Right cardiac atrium (tissue), 5 donors: Measurements from ENCODE around the gene UBN1. TPM values are rescaled to one million over a fixed set of nuclear protein-coding genes. Genes with fewer than 3 reads are reported as not detected.
A peak's percentile ranks its signal among the peaks of the same experiment; 100 is the strongest.

ENCODE experiments used
- ATAC-seq, 2 donors: fragments of 200-7000 bp; cut with Tn5 transposase; one replicate each; pipeline versions ENCODE4 v1.8.0 to v1.9.1; 2020; ENCODE audit warnings: moderate library complexity in 2 of 2, mild to moderate bottlenecking in 1 of 2
- DNase-seq, 3 donors: peaks; one replicate each; pipeline ENCODE4 v3.0.0-alpha.2; 2020
- H3K27ac ChIP-seq: one replicate; pipeline ENCODE4 v1.5.1; 2013; ENCODE audit warnings: mild to moderate bottlenecking, low read length, control low read depth, moderate library complexity
- H3K27me3 ChIP-seq: one replicate; pipeline ENCODE4 v1.6.1; 2013; ENCODE audit not compliant: control insufficient read depth, insufficient read depth
- H3K4me1 ChIP-seq: one replicate; pipeline ENCODE4 v1.6.1; 2013; ENCODE audit warnings: low read length; ENCODE audit not compliant: control insufficient read depth, insufficient read depth
- H3K4me3 ChIP-seq: one replicate; pipeline ENCODE4 v1.5.1; 2013; ENCODE audit warnings: low read length, control low read depth
- H3K9me3 ChIP-seq: one replicate; pipeline ENCODE4 v1.6.1; 2013; ENCODE audit warnings: low read length; ENCODE audit not compliant: control insufficient read depth
- WGBS: extraction: QIAGEN DNeasy Blood & Tissue Kit; methylation state at CpG from one replicate; pipeline ENCODE4 v1.1.7; 2013; 5-methylcytosine and 5-hydroxymethylcytosine counted together
- intact Hi-C, 4 donors: fragments of 100-400 bp; cut with DNase I; formaldehyde crosslinking; loops; one replicate each; pipeline versions ENCODE4 v1.11.0 to v1.14.0; 2022 to 2023
- polyA plus RNA-seq: library from polyadenylated mRNA; stranded (reverse); fragments of 200-250 nt; gene quantifications from one replicate; pipeline ENCODE4 v1.2.3, GENCODE V29; 2013
- total RNA-seq, 4 donors: library from RNA; stranded (reverse); fragmentation: NEBNext Ultra II Directional; extraction: Animal tissue kit (Norgen Biotek cat#: 25700); gene quantifications; one replicate each; pipeline ENCODE4 v1.2.1, GENCODE V29; 2021
- donor health status: healthy with polysubstance abuse.
- donor health status: DM: no; HTN: yes; CAD: no.
- donor health status: DM: no; HTN: no; CAD: no.
- donor health status: DM: no; HTN: yes; CAD: no; lungs with severe emphysema.
- donor health status: DM: yes; HTN: yes; CAD: no.

UBN1 gene
- total and polyA plus RNA-seq, 5 donors, result 16.5 to 30.4 (median 25.7) TPM

DNA sequence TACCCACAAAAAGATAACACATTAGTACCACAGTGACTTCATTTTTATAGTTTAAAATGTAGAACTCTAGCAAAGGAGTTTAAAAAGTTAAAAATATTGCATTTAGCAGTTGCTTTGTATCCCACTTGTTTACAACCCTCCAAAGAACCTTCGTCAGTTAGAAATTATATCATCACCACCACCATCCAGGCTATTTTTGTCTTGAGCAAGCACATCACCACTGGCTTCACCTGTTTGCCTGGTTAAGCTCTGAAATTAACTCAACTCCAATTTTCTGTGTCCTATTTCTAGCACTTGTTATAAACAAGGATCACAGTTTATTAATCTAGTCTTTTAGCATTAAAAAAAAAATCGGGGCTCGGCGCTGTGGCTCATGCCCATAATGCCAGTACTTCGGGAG is 6.3 kb upstream of the UBN1 start:
- Histone ChIP-seq H3K27ac (no peak overlapping the region), H3K4me1 (no peaks in the 10 kb centered on the region), H3K4me3 (no peak overlapping the region), H3K27me3 (no peaks in the 10 kb centered on the region), H3K9me3 (no peaks in the 10 kb centered on the region)
- no peak for ATAC-seq
- 76% methylated on average over 5 of the region's 5 CpGs for WGBS
- intact Hi-C loops, result no loop called here
- DNase-seq, result no peak

DNA sequence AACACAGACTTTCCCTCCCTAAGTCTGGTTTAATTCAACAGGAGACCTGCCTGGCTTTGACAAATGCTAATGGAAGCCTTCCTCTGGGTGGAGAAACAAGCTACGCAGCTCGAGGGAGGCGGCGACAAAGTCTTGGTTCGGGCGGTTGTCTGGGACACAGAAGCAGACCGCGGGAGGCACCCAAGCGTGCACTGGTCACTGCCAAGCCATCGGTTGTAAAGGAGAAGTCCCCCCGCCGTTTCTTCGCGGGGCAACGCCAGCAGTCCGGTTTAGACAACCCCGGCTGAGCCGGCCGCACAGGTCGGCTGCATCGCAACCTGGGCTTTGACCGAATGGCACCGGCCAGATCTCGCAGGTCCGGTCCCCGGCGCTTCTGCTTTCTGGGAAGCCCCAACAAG is 779 bp upstream of the UBN1 start:
- Histone ChIP-seq H3K4me1 (peaks cover 2% of the 10 kb centered on the region), H3K9me3 (no peaks in the 10 kb centered on the region), H3K4me3 (peak overlapping the region; percentile 78), H3K27ac (peak overlapping the region; percentile 73), H3K27me3 (no peaks in the 10 kb centered on the region)
- DNase-seq, result peak; percentile 58 to 69 (median 69)
- WGBS, result under 1% methylated on average over 27 of the region's 27 CpGs
- peak; percentile 7 to 69 for ATAC-seq
- intact Hi-C loops, result no loop called here

DNA sequence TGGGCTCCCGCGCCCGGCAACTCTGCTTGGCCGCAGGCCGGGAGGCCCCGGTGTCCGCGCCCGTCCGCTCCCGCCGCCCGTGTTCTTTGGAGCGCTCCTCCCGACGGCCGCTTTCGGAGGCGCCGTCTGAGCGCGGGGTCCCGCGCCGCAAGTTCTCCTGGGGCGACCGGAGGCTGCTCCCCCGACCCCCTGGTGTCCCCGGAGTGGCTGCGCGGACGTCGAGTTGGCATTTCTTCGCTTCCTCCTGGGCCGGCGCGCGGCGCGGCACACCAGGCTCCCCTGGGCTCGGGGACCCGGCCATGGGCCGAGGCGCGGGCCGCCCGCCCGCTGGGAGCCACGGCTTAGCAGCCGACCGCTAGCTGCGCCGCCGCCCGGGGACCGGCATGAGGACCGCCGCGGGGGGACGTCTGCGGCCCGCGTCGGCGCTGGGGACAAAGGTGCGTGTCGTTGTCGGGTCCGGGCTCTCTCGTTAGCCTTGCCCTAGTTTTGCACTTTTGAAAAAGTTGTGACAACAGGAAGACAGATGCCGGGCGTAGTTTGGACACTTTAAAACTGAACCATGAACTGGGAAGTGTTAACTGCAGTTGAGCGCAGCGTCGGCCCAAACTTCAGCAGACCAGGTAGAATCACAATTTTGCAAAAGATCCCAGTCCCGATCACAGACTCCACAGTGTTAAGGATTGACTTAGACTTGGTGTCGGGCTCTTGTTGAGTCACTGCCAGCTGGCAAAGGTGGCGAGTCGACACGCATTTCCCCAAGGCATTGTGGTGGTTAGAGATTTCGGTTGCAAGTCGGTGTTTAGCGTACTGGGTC is 700 bp downstream of the UBN1 start:
- intact Hi-C loops, result no loop called here

DNA sequence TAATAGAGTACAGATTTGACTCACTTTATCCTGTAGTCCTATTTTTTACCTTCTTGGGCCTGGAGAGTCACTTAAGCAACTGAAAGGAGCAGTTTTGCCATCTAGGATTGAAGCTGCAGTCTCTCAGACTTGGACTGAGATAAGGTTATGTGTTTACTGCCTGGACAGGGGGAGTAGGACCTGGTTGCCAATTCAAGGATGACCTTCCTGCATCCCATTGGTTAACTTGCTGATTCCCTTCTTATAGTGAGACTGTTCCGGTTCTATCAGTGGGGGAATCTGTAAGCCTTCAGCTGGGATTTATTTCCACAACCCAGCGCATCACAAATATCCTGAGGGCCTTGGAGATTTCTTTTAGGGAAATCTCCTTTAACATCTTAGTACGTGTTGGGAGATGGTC is 2.9 kb downstream of the UBN1 start:
- WGBS, result 58% methylated on average over 3 of the region's 3 CpGs
- DNase-seq, result no peak
- intact Hi-C loops, result no loop called here
- Histone ChIP-seq H3K4me3 (peak overlapping the region; percentile 18), H3K9me3 (no peaks in the 10 kb centered on the region), H3K27me3 (no peaks in the 10 kb centered on the region), H3K4me1 (peaks cover 6% of the 10 kb centered on the region), H3K27ac (peak overlapping the region; percentile 8)
- ATAC-seq, result no peak

More for the DNA sequence above, 700 bp downstream of the UBN1 start:
- under 1% methylated on average over 83 of the region's 83 CpGs for WGBS
- peak overlapping the region; percentile 77 for H3K27ac ChIP-seq
- H3K4me1 ChIP-seq, result peaks cover 5% of the 10 kb centered on the region
- no peaks in the 10 kb centered on the region for H3K9me3 ChIP-seq
- peak overlapping the region; percentile 81 for H3K4me3 ChIP-seq
- no peaks in the 10 kb centered on the region for H3K27me3 ChIP-seq
- peak; percentile 4 to 14 for ATAC-seq
- peak; percentile 72 to 83 (median 81) for DNase-seq

DNA sequence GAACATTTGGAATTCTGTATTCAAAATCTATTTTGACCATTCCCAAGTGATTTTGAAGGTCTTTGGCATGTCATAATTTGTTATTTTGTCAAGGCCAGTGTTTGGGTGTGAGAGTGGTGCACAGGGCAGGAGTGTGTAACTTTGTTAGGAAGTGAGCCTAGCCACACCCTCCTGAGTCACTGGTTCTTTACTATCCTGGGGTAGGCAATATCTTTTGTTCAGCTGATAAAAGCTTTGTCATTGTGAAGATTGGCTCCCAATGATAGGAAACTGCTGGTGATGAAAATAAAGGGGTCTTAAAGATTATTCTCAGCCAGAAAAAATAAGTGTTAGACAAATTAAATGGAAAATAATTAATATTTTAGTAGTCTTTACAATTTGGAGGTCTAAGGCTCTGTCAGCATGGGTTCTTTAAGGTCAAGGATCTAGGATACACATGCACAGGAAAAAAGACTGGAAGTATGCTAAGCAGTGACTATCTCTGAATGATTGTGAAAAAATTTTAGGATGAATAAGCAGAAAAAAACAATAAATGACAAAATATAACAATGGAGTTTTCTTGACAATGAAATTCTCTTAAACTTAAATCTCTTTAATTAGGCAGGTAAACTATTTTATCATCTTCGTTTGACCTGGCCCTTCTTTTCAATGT is 5.1 kb downstream of the UBN1 start:
- peaks cover 6% of the 10 kb centered on the region for H3K4me1 ChIP-seq
- H3K4me3 ChIP-seq, result no peak overlapping the region
- WGBS, result 56% methylated on average over 1 of the region's 1 CpG
- intact Hi-C loops, result no loop called here
- H3K9me3 ChIP-seq, result no peaks in the 10 kb centered on the region
- peak overlapping the region; percentile 77 for H3K27ac ChIP-seq
- ATAC-seq, result peak; percentile 45 to 81
- DNase-seq, result peak in 1 of 3 donors; percentile 31
- H3K27me3 ChIP-seq, result no peaks in the 10 kb centered on the region

DNA sequence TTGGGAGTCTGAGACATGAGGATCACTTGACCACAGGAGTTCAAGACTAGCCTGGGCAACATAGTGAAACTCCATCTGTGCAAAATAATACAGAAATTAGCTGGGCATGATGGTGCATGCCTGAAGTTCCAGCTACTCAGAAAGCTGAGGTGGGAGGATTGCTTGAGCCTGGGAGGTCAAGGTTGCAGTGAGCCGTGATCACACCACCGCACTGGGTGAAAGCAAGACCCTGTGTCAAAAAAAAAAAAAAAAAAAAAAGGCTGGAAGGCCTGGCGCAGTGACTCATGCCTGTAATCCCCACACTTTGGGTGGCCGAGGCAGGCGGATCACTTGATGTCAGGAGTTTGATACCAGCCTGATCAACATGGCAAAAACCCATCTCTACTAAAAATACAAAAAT is 8.1 kb downstream of the UBN1 start:
- no peak overlapping the region for H3K4me3 ChIP-seq
- H3K9me3 ChIP-seq, result no peaks in the 10 kb centered on the region
- ATAC-seq (no peak), DNase-seq (no peak)
- peaks cover 4% of the 10 kb centered on the region for H3K4me1 ChIP-seq
- intact Hi-C loops, result no loop called here
- no peaks in the 10 kb centered on the region for H3K27me3 ChIP-seq
- 99% methylated on average over 5 of the region's 5 CpGs for WGBS
- H3K27ac ChIP-seq, result no peak overlapping the region

DNA sequence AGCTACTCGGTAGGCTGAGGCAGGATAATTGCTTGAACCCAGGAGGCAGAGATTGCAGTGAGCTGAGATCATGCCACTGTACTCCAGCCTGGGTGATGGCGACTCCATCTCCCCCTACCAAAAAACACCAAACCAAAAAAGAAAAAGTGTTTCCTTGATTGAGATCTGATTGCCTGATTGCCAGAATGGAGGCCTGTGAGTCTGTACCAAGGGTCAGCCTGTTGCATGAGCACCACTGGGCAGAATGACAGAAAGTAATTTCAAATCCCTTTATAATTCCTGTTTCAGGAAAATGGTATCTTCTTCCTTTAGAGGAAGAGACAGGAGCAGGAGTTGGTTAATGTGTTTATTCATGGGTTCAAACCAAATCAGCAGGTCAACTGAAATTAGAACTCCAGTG is 8.5 kb downstream of the UBN1 start:
- no peak overlapping the region for H3K4me3 ChIP-seq
- ATAC-seq (no peak), DNase-seq (no peak)
- peaks cover 6% of the 10 kb centered on the region for H3K4me1 ChIP-seq
- 94% methylated on average over 2 of the region's 2 CpGs for WGBS
- H3K27ac ChIP-seq, result no peak overlapping the region
- no peaks in the 10 kb centered on the region for H3K27me3 ChIP-seq
- intact Hi-C loops, result no loop called here
- H3K9me3 ChIP-seq, result no peaks in the 10 kb centered on the region

DNA sequence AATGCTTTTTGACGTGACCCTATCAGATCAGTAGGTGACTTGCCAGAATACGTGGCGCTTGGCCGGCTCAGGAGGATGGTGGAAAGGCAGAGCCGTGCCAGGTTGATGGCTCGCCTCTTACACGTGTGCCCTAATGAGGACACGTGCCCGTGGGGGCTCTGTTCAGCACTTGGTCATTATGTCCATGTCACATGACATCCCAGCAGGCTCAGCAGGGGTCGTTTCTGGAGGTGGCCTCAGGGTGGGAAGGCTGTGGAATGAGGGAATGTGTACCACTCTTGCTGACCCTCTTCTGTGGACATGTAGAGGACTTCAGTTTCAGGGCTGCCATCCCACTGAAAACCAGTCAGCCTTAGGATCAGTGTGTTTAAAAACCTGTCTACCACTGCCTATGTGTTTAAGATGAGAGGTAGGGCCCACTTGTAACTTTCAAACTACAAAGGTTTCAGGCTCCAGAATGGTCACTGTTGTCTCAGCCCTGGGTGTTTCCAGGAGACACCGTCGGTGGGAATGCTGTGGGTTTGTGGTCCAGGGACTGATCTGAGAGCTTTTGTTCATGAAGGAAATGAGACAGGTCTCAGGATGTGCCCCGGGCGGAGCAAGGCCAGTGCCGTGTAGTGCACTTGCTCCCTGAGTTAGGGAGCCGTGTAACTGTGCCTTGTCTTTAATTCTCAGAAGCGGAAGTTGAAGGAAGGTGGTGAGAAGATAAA is 12.1 kb downstream of the UBN1 start:
- Histone ChIP-seq H3K4me1 (peaks cover 5% of the 10 kb centered on the region), H3K4me3 (no peak overlapping the region), H3K27ac (peak overlapping the region; percentile 53), H3K27me3 (no peaks in the 10 kb centered on the region), H3K9me3 (no peaks in the 10 kb centered on the region)
- intact Hi-C loops, result no loop called here
- DNase-seq (no peak), ATAC-seq (peak; percentile 49 to 88)
- 77% methylated on average over 17 of the region's 17 CpGs for WGBS

DNA sequence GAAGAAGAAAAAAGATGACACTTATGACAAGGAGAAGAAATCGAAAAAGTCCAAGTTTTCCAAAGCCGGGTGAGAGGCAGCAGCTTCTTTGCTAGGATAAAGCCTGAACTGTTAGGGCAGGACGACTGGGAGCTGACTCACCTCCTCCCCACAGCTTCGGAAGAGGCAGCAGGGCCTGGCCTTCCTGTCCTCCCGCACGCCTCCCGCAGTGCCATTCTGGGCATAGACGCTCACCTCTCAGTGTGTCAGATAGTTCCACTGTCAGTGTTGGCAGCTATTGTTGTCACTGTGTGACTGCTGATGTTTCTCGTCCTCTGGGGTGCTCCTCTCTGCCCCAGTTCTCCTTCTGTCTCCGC is 12.6 kb downstream of the UBN1 start:
- Histone ChIP-seq H3K4me3 (no peak overlapping the region), H3K27ac (peak overlapping the region; percentile 53), H3K9me3 (no peaks in the 10 kb centered on the region), H3K27me3 (no peaks in the 10 kb centered on the region), H3K4me1 (peaks cover 5% of the 10 kb centered on the region)
- intact Hi-C loops, result no loop called here
- 65% methylated on average over 10 of the region's 10 CpGs for WGBS
- ATAC-seq (peak; percentile 88 to 92), DNase-seq (peak in 2 of 3 donors; percentile 42 to 71)

DNA sequence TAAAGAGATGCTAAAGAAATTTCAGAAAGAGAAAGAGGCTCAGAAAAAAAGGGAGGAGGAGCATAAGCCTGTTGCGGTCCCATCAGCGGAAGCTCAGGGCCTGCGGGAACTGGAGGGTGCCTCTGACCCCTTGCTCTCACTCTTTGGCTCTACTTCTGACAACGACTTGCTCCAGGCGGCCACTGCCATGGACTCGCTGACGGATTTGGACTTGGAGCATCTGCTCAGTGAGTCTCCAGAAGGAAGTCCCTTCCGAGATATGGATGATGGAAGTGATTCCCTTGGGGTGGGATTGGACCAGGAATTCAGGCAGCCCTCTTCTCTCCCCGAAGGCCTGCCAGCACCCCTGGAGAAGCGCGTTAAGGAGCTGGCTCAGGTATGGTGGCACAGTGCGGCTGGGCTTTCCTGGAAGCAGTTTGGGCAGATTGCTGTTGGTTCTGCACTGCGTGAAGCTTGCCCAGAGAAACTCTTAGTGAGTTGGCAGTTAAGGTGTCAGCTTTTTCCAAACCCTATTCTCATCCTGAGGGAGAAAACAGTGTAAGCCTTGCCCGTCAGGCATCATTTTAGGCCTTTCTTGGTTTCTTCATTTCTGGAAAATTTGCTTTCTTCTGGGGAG is 13.6 kb downstream of the UBN1 start:
- H3K4me1 ChIP-seq, result peaks cover 5% of the 10 kb centered on the region
- no peaks in the 10 kb centered on the region for H3K9me3 ChIP-seq
- no peak overlapping the region for H3K4me3 ChIP-seq
- DNase-seq (no peak), ATAC-seq (no peak)
- intact Hi-C loops, result no loop called here
- 76% methylated on average over 14 of the region's 14 CpGs for WGBS
- no peaks in the 10 kb centered on the region for H3K27me3 ChIP-seq
- peak overlapping the region; percentile 53 for H3K27ac ChIP-seq

DNA sequence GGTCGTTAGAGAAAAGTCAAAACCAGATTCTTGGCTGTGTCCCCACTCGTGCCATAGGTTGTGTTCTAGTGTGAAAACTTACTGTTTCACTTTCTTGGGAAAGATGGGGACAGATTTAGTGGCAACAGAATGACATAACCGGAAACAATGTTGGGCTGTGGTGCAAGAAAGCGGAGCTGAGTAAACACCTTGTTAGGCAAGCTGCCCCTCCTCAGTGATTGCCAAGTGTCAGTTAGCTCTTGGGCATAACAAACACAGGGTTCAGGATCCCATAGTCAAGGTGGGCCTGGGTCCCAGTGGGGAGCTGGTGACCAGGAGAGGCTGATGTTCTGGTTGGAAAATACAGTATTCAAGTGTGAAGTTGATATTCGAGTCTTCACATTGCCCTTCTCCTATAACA is 15.4 kb downstream of the UBN1 start:
- Histone ChIP-seq H3K27ac (no peak overlapping the region), H3K4me1 (peaks cover 5% of the 10 kb centered on the region), H3K9me3 (no peaks in the 10 kb centered on the region), H3K27me3 (no peaks in the 10 kb centered on the region), H3K4me3 (no peak overlapping the region)
- ATAC-seq (no peak), DNase-seq (no peak)
- 80% methylated on average over 5 of the region's 5 CpGs for WGBS
- intact Hi-C loops, result no loop called here
